Transverse colon (tissue), 4 donors: ENCODE measurements around the gene CCDC9B. TPM values are rescaled to one million over a fixed set of nuclear protein-coding genes. Genes with fewer than 3 reads are reported as not detected.

Experiments
- DNase-seq: peaks from one replicate; pipeline ENCODE4 v3.0.0-alpha.2; 2019
- H3K27ac ChIP-seq, 4 donors: fragments of 200-600 bp; sonication (generic); 2 replicates each; pipeline ENCODE4 v1.5.1; 2016 to 2018; ENCODE audit warnings: inconsistent platforms in 4 of 4
- H3K27me3 ChIP-seq: fragments of 200-600 bp; sonication (generic); 2 replicates; pipeline ENCODE4 v1.5.1; 2017; ENCODE audit warnings: inconsistent platforms
- H3K36me3 ChIP-seq, 4 donors: fragments of 200-600 bp; sonication (generic); 2 replicates each; pipeline ENCODE4 v1.5.1; 2017 to 2019; ENCODE audit warnings: inconsistent platforms in 4 of 4
- H3K4me1 ChIP-seq, 4 donors: fragments of 200-600 bp; sonication (generic); 2 replicates each; pipeline ENCODE4 v1.5.1; 2017 to 2020; ENCODE audit warnings: inconsistent platforms in 4 of 4
- H3K4me3 ChIP-seq, 4 donors: fragments of 200-600 bp; sonication (generic); 1 replicate in 1 of 4; 2 replicates in 3 of 4; pipeline versions ENCODE4 v1.5.1 to v1.6.1; 2017 to 2019; ENCODE audit warnings: inconsistent platforms in 4 of 4
- H3K9me3 ChIP-seq, 2 donors: fragments of 200-600 bp; sonication (generic); 2 replicates each; pipeline ENCODE4 v1.5.1; 2017 to 2019; ENCODE audit warnings: inconsistent platforms in 2 of 2
- CTCF ChIP-seq, 5 experiments: fragments of 200-600 bp in 3 of 5; fragments of 450-650 bp in 2 of 5; sonication (generic) in 3 of 5; IDR thresholded peaks; 1 replicate in 2 of 5; 2 replicates in 3 of 5; pipeline ENCODE4 v1.5.1; 2016 to 2017; ENCODE audit warnings: antibody characterized with exemption in 5 of 5, inconsistent platforms in 3 of 5, mild to moderate bottlenecking in 2 of 5, moderate library complexity in 1 of 5
- EP300 ChIP-seq: sonication (generic); formaldehyde crosslinking; IDR thresholded peaks from one replicate; pipeline ENCODE4 v1.6.1; 2017; ENCODE audit warnings: antibody characterized with exemption, low read depth
- POLR2A ChIP-seq: fragments of 450-650 bp; IDR thresholded peaks from one replicate; pipeline ENCODE4 v1.6.1; 2016; ENCODE audit warnings: antibody characterized with exemption, mild to moderate bottlenecking, moderate library complexity
- POLR2AphosphoS5 ChIP-seq, 3 donors: sonication (generic); formaldehyde crosslinking; IDR thresholded peaks; one replicate each; pipeline ENCODE4 v1.6.1; 2016; ENCODE audit warnings: antibody characterized with exemption in 3 of 3
- WGBS, 2 donors: methylation state at CpG; one replicate each; pipeline ENCODE4 v1.1.5; 2018; ENCODE audit warnings: low coverage in 1 of 2; 5-methylcytosine and 5-hydroxymethylcytosine counted together
- in situ Hi-C, 4 donors: fragments of 200-750 bp; cut with MboI; loops; one replicate each; pipeline versions ENCODE4 v1.15.0 to v1.15.1; 2017; ENCODE audit warnings: low sequenced_read_pairs in 3 of 4, low pct_ligation_motif_present in 1 of 4, low pct_unique_long_range_greater_than_20kb in 1 of 4
- intact Hi-C: fragments of 100-400 bp; cut with DNase I; formaldehyde crosslinking; loops from one replicate; pipeline ENCODE4 v1.15.1; 2023; ENCODE audit warnings: low total_unique reads
- total RNA-seq, 4 donors: library from RNA; depleted of rRNA; stranded (reverse); fragments of >200 nt; gene quantifications; one replicate each; pipeline ENCODE4 v1.1.0, GENCODE V29; 2016

CCDC9B gene
- total RNA-seq, 4 donors from 2014 or later, result 22.0 to 49.4 (median 36.9) TPM

GRCh38 chr15:40358471-40359353, 18.0 kb upstream of the CCDC9B start:
- DNase-seq, result peak; percentile 38
- 19 to 100% methylated on average over 1 to 18 of the region's 31 CpGs for WGBS, 2 donors
- Histone ChIP-seq H3K27me3 (no peaks in the 10 kb centered on the region), H3K27ac (peak overlapping the region in 1 of 4 donors; percentile 32), H3K4me1 (peaks cover 18 to 47% (median 29%) of the 10 kb centered on the region in 4 donors), H3K4me3 (peak overlapping the region; percentile 18 to 57 (median 32)), H3K36me3 (peaks cover 0 to 5% (median 0%) of the 10 kb centered on the region in 4 donors), H3K9me3 (no peaks in the 10 kb centered on the region)
- TF ChIP-seq CTCF (IDR thresholded peaks at IDR 0.05) (peak in 1 of 5 experiments; percentile 8), POLR2AphosphoS5 (IDR thresholded peaks at IDR 0.05) (peak in 1 of 3 donors; percentile 20), EP300 (no peak)
- in situ Hi-C loops (no loop called here), intact Hi-C loops (loop anchor here (1.0 kb wide), 1 partner anchor 37 kb away; no protein-coding TSS in a partner anchor)

GRCh38 chr15:40357723-40358470, 17.2 kb upstream of the CCDC9B start, which contains the start of gene DISP2:
Gene DISP2, plus strand, starts transcription at chr15:40358219. Its CDS starts 103 bp downstream, at chr15:40358322.
- intact Hi-C loops, result no loop called here

GRCh38 chr15:40357246-40357645, 16.5 kb upstream of the CCDC9B start:
- H3K4me3 ChIP-seq, result peak overlapping the region in 1 of 4 donors; percentile 35
- peaks cover 0 to 5% (median 0%) of the 10 kb centered on the region in 4 donors for H3K36me3 ChIP-seq
- peak; percentile 48 for DNase-seq
- peaks cover 18 to 47% (median 30%) of the 10 kb centered on the region in 4 donors for H3K4me1 ChIP-seq
- no peaks in the 10 kb centered on the region for H3K9me3 ChIP-seq
- WGBS, 2 donors, result 14 to 47% methylated on average over 1 of the region's 1 CpG
- intact Hi-C loops (no loop called here), in situ Hi-C loops (no loop called here)
- H3K27me3 ChIP-seq, result no peaks in the 10 kb centered on the region
- peak overlapping the region; percentile 78 to 98 (median 87) for H3K27ac ChIP-seq
- TF ChIP-seq POLR2AphosphoS5 (IDR thresholded peaks at IDR 0.05), result no peak
- TF ChIP-seq POLR2A, result no peak
- no peak for TF ChIP-seq EP300
- no peak for TF ChIP-seq CTCF (IDR thresholded peaks at IDR 0.05)

More at GRCh38 chr15:40357723-40358470, 17.2 kb upstream of the CCDC9B start, which contains the start of gene DISP2:
- in situ Hi-C loops, result no loop called here
- Histone ChIP-seq H3K27ac (peak within 1 kb of the TSS; percentile 78 to 98 (median 87)), H3K36me3 (peaks cover 0 to 5% (median 0%) of the 10 kb centered on the region in 4 donors), H3K4me3 (peak within 1 kb of the TSS; percentile 28 to 57 (median 34)), H3K9me3 (no peaks in the 10 kb centered on the region), H3K4me1 (peaks cover 18 to 47% (median 30%) of the 10 kb centered on the region in 4 donors), H3K27me3 (no peaks in the 10 kb centered on the region)
- 3% methylated on average over 44 of the region's 82 CpGs; no CpG with 5 or more reads in 1 of the 2 donors for WGBS, 2 donors
- TF ChIP-seq EP300 (no peak), CTCF (IDR thresholded peaks at IDR 0.05) (peak in 1 of 5 experiments; percentile 10), POLR2A (peak; percentile 80), POLR2AphosphoS5 (IDR thresholded peaks at IDR 0.05) (peak in 2 of 3 donors; percentile 58 to 61)
- peak; percentile 92 for DNase-seq
